ENCODE measurements around the gene TPMT. TPM values are rescaled to one million over a fixed set of nuclear protein-coding genes. Genes with fewer than 3 reads are reported as not detected.

TPMT gene
- total RNA-seq: 2.1 TPM

DNA sequence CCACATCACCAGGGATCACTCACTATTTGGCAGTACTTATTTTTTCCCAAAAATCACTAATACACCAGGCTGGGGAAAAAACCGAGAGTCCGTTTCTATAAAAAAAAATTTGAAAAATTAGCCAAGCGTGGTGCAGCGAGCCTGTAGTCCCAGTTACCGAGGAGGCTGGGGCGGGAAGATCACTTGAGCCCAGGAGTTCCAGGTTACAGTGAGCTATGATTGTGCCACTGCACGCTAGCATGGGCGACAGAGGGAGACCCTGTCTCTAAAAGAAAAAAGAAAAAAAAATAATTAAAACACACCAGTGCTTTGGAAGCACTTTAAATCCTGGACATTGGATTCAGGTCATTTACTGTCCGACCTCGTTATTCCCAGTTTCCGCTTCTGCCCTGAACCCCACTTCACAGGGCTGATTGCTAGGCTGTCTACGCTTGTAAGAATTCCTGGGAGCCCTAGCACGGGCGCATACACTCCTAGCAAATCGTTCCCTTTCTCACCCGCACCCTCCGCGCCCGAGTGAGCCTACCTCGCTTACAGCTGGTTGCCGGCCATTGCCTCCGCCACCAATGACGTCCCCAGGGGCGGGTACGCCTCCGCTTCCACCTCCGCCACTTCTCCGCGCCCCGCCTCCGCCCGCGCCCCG is at the start of gene TPMT:
TSS of gene TPMT (minus strand) at position 571 of the 643 bp plus-strand sequence. CDS start 5,950 bp downstream, outside the sequence.
- H3K9me3 ChIP-seq (ENCODE audit: control insufficient read depth in 3 of 3, low read length in 3 of 3): no peaks in the 10 kb centered on the region
- peak within 1 kb of the TSS; percentile 91 to 99 (median 94) for H3K9ac ChIP-seq (ENCODE audit: low read depth in 1 of 3, low read length in 3 of 3)
- H3K27me3 ChIP-seq (ENCODE audit: control insufficient read depth in 3 of 3, insufficient read depth in 3 of 3, low read length in 3 of 3): no peaks in the 10 kb centered on the region
- peak within 1 kb of the TSS; percentile 78 for H3K27ac ChIP-seq (ENCODE audit: low read depth, low read length)
- peaks cover 0 to under 1% (median 0%) of the 10 kb centered on the region in 3 donors for H3K36me3 ChIP-seq (ENCODE audit: control insufficient read depth in 3 of 3, insufficient read depth in 3 of 3, low read length in 3 of 3)
- H3K4me1 ChIP-seq (ENCODE audit: control insufficient read depth in 3 of 3, insufficient read depth in 3 of 3, low read length in 3 of 3): peaks cover 3 to 12% (median 9%) of the 10 kb centered on the region in 3 donors
- H3K4me3 ChIP-seq (ENCODE audit: low read length in 3 of 3): peak within 1 kb of the TSS; percentile 90 to 99 (median 95)

DNA sequence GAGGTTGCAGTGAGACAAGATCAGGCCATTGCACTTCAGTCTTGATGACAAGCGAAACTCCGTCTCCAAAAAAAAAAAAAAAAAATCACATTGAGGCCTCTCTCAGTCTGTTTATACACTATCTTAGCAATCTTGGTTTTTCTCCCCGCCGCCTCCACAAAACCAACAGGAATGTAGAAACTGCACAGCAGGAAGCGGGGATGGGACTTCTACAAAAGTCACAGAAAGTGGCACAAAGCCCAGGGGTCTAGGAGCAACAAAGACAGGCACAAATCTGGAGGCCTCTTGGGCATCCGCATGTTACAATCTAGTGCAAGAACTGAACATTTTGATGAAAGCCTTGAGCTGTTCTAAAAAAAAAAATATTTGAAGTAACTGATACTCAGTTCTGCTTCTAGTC is 48.9 kb upstream of the TPMT start:
- Histone ChIP-seq H3K4me1 (ENCODE audit: control insufficient read depth in 3 of 3, insufficient read depth in 3 of 3, low read length in 3 of 3) (no peaks in the 10 kb centered on the region), H3K9ac (ENCODE audit: low read depth in 1 of 3, low read length in 3 of 3) (no peak overlapping the region), H3K9me3 (ENCODE audit: control insufficient read depth in 3 of 3, low read length in 3 of 3) (no peaks in the 10 kb centered on the region), H3K4me3 (ENCODE audit: low read length in 3 of 3) (no peak overlapping the region), H3K27me3 (ENCODE audit: control insufficient read depth in 3 of 3, insufficient read depth in 3 of 3, low read length in 3 of 3) (no peaks in the 10 kb centered on the region), H3K27ac (ENCODE audit: low read depth, low read length) (no peak overlapping the region), H3K36me3 (ENCODE audit: control insufficient read depth in 3 of 3, insufficient read depth in 3 of 3, low read length in 3 of 3) (peaks cover 13 to 31% (median 30%) of the 10 kb centered on the region in 3 donors)

- Histone ChIP-seq H3K9ac (ENCODE audit: low read depth in 1 of 3, low read length in 3 of 3) (no peak overlapping the region), H3K4me3 (ENCODE audit: low read length in 3 of 3) (no peak overlapping the region), H3K36me3 (ENCODE audit: control insufficient read depth in 3 of 3, insufficient read depth in 3 of 3, low read length in 3 of 3) (peaks cover 6 to 24% (median 14%) of the 10 kb centered on the region in 3 donors), H3K9me3 (ENCODE audit: control insufficient read depth in 3 of 3, low read length in 3 of 3) (no peaks in the 10 kb centered on the region), H3K27ac (ENCODE audit: low read depth, low read length) (no peak overlapping the region), H3K27me3 (ENCODE audit: control insufficient read depth in 3 of 3, insufficient read depth in 3 of 3, low read length in 3 of 3) (no peaks in the 10 kb centered on the region), H3K4me1 (ENCODE audit: control insufficient read depth in 3 of 3, insufficient read depth in 3 of 3, low read length in 3 of 3) (no peaks in the 10 kb centered on the region)
Observed at GRCh38 chr6:18192026-18192425, 37.1 kb upstream of the TPMT start.

DNA sequence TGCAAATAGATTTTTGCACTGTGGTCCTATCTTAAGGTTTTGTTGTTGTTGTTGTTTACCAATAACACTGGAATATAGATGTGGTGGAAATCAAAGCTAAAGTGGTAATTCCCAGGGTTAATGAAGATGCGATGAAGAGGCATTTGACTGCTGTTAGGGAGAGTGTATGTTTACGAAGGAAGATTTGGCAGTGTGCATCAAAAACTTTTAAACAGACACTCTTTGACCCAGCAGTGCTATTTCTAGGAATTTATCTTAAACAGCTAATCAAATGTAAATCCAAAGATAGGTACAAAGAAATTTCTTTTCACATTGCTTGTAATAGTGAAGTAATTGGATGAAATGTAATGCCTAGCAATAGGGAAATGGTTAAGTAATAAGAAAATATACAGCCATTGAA is 34.3 kb upstream of the TPMT start:
- Histone ChIP-seq H3K27ac (ENCODE audit: low read depth, low read length) (no peak overlapping the region), H3K9me3 (ENCODE audit: control insufficient read depth in 3 of 3, low read length in 3 of 3) (no peaks in the 10 kb centered on the region), H3K36me3 (ENCODE audit: control insufficient read depth in 3 of 3, insufficient read depth in 3 of 3, low read length in 3 of 3) (peaks cover 6 to 19% (median 13%) of the 10 kb centered on the region in 3 donors), H3K27me3 (ENCODE audit: control insufficient read depth in 3 of 3, insufficient read depth in 3 of 3, low read length in 3 of 3) (no peaks in the 10 kb centered on the region), H3K4me1 (ENCODE audit: control insufficient read depth in 3 of 3, insufficient read depth in 3 of 3, low read length in 3 of 3) (no peaks in the 10 kb centered on the region), H3K4me3 (ENCODE audit: low read length in 3 of 3) (no peak overlapping the region), H3K9ac (ENCODE audit: low read depth in 1 of 3, low read length in 3 of 3) (no peak overlapping the region)

- Histone ChIP-seq H3K4me1 (ENCODE audit: control insufficient read depth in 3 of 3, insufficient read depth in 3 of 3, low read length in 3 of 3) (no peaks in the 10 kb centered on the region), H3K27me3 (ENCODE audit: control insufficient read depth in 3 of 3, insufficient read depth in 3 of 3, low read length in 3 of 3) (no peaks in the 10 kb centered on the region), H3K4me3 (ENCODE audit: low read length in 3 of 3) (no peak overlapping the region), H3K9ac (ENCODE audit: low read depth in 1 of 3, low read length in 3 of 3) (no peak overlapping the region), H3K9me3 (ENCODE audit: control insufficient read depth in 3 of 3, low read length in 3 of 3) (no peaks in the 10 kb centered on the region), H3K36me3 (ENCODE audit: control insufficient read depth in 3 of 3, insufficient read depth in 3 of 3, low read length in 3 of 3) (peaks cover 6 to 19% (median 13%) of the 10 kb centered on the region in 3 donors), H3K27ac (ENCODE audit: low read depth, low read length) (no peak overlapping the region)
Observed at GRCh38 chr6:18187701-18188100, 32.8 kb upstream of the TPMT start.

- Histone ChIP-seq H3K27ac (ENCODE audit: low read depth, low read length) (no peak overlapping the region), H3K4me3 (ENCODE audit: low read length in 3 of 3) (no peak overlapping the region), H3K27me3 (ENCODE audit: control insufficient read depth in 3 of 3, insufficient read depth in 3 of 3, low read length in 3 of 3) (no peaks in the 10 kb centered on the region), H3K9ac (ENCODE audit: low read depth in 1 of 3, low read length in 3 of 3) (no peak overlapping the region), H3K36me3 (ENCODE audit: control insufficient read depth in 3 of 3, insufficient read depth in 3 of 3, low read length in 3 of 3) (peaks cover 6 to 12% (median 12%) of the 10 kb centered on the region in 3 donors), H3K9me3 (ENCODE audit: control insufficient read depth in 3 of 3, low read length in 3 of 3) (no peaks in the 10 kb centered on the region), H3K4me1 (ENCODE audit: control insufficient read depth in 3 of 3, insufficient read depth in 3 of 3, low read length in 3 of 3) (no peaks in the 10 kb centered on the region)
Observed at GRCh38 chr6:18186540-18187250, 31.8 kb upstream of the TPMT start.

DNA sequence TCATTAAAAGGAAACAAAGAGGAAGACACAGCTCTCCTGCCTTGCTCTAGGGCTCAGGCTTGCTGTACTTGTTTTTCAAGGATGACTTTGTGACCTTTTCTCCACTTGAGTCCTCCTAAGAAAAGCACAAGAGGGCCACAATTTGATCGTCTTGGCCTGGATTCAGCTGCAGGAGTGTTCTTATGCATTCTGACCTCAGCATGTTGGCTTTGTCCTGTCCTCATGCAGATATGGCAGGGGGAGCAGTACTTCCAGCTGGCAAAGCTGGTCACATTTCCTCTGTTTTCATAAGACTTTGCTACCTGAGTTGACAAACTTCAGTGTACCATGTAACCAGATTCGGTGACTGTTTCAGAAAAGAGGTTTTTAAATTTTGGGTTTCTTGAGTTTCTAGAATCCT is 31.2 kb upstream of the TPMT start:
- Histone ChIP-seq H3K9ac (ENCODE audit: low read depth in 1 of 3, low read length in 3 of 3) (no peak overlapping the region), H3K27ac (ENCODE audit: low read depth, low read length) (no peak overlapping the region), H3K27me3 (ENCODE audit: control insufficient read depth in 3 of 3, insufficient read depth in 3 of 3, low read length in 3 of 3) (no peaks in the 10 kb centered on the region), H3K4me3 (ENCODE audit: low read length in 3 of 3) (no peak overlapping the region), H3K36me3 (ENCODE audit: control insufficient read depth in 3 of 3, insufficient read depth in 3 of 3, low read length in 3 of 3) (peaks cover 4 to 6% (median 5%) of the 10 kb centered on the region in 3 donors), H3K4me1 (ENCODE audit: control insufficient read depth in 3 of 3, insufficient read depth in 3 of 3, low read length in 3 of 3) (no peaks in the 10 kb centered on the region), H3K9me3 (ENCODE audit: control insufficient read depth in 3 of 3, low read length in 3 of 3) (no peaks in the 10 kb centered on the region)

- Histone ChIP-seq H3K36me3 (ENCODE audit: control insufficient read depth in 3 of 3, insufficient read depth in 3 of 3, low read length in 3 of 3) (peaks cover 3 to 4% (median 4%) of the 10 kb centered on the region in 3 donors), H3K4me1 (ENCODE audit: control insufficient read depth in 3 of 3, insufficient read depth in 3 of 3, low read length in 3 of 3) (no peaks in the 10 kb centered on the region), H3K27ac (ENCODE audit: low read depth, low read length) (no peak overlapping the region)
Observed at GRCh38 chr6:18185624-18186023, 30.7 kb upstream of the TPMT start.

DNA sequence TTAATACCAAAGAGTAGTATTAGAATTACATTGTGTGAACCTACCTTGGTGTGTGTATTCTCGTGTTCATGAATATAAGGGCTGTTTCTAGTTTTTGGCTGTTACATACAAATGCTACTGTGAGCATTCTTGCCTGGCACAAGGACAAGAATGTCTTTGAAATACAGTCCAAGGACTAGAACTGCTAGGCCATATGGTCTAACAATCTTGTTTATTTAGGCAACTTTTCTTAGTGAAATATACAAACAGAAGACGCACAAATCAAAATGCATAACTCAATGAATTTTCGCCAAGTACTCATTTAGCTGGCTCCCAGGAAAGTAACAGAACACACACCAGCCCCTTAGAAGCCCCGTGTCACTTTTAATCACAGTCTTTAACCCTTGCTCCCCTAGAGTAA is 28.9 kb upstream of the TPMT start:
- Histone ChIP-seq H3K9me3 (ENCODE audit: control insufficient read depth in 3 of 3, low read length in 3 of 3) (no peaks in the 10 kb centered on the region), H3K4me3 (ENCODE audit: low read length in 3 of 3) (no peak overlapping the region), H3K36me3 (ENCODE audit: control insufficient read depth in 3 of 3, insufficient read depth in 3 of 3, low read length in 3 of 3) (peaks cover 0 to 5% (median 4%) of the 10 kb centered on the region in 3 donors), H3K9ac (ENCODE audit: low read depth in 1 of 3, low read length in 3 of 3) (no peak overlapping the region), H3K27ac (ENCODE audit: low read depth, low read length) (no peak overlapping the region), H3K4me1 (ENCODE audit: control insufficient read depth in 3 of 3, insufficient read depth in 3 of 3, low read length in 3 of 3) (no peaks in the 10 kb centered on the region), H3K27me3 (ENCODE audit: control insufficient read depth in 3 of 3, insufficient read depth in 3 of 3, low read length in 3 of 3) (no peaks in the 10 kb centered on the region)

More at GRCh38 chr6:18185624-18186023, 30.7 kb upstream of the TPMT start:
- Histone ChIP-seq H3K4me3 (ENCODE audit: low read length in 3 of 3) (no peak overlapping the region), H3K9me3 (ENCODE audit: control insufficient read depth in 3 of 3, low read length in 3 of 3) (no peaks in the 10 kb centered on the region), H3K27me3 (ENCODE audit: control insufficient read depth in 3 of 3, insufficient read depth in 3 of 3, low read length in 3 of 3) (no peaks in the 10 kb centered on the region), H3K9ac (ENCODE audit: low read depth in 1 of 3, low read length in 3 of 3) (no peak overlapping the region)

GRCh38 chr6:18182568-18182967 is 27.7 kb upstream of the TPMT start:
- Histone ChIP-seq H3K4me1 (ENCODE audit: control insufficient read depth in 3 of 3, insufficient read depth in 3 of 3, low read length in 3 of 3) (no peaks in the 10 kb centered on the region), H3K27me3 (ENCODE audit: control insufficient read depth in 3 of 3, insufficient read depth in 3 of 3, low read length in 3 of 3) (no peaks in the 10 kb centered on the region), H3K27ac (ENCODE audit: low read depth, low read length) (no peak overlapping the region), H3K9ac (ENCODE audit: low read depth in 1 of 3, low read length in 3 of 3) (no peak overlapping the region), H3K4me3 (ENCODE audit: low read length in 3 of 3) (no peak overlapping the region), H3K36me3 (ENCODE audit: control insufficient read depth in 3 of 3, insufficient read depth in 3 of 3, low read length in 3 of 3) (peaks cover 0 to 2% (median 0%) of the 10 kb centered on the region in 3 donors), H3K9me3 (ENCODE audit: control insufficient read depth in 3 of 3, low read length in 3 of 3) (no peaks in the 10 kb centered on the region)
